Measurements from ENCODE around the gene PTGES3L. TPM values are rescaled to one million over a fixed set of nuclear protein-coding genes. Genes with fewer than 3 reads are reported as not detected.
"Not testable (repeated sequence)": the region's sequence is repeated elsewhere in the genome, so short reads cannot be mapped to it uniquely, and the experiment has no call there.

PTGES3L gene
- total and polyA plus RNA-seq, 4 donors, result 2.5 to 6.6 (median 4.4) TPM

DNA sequence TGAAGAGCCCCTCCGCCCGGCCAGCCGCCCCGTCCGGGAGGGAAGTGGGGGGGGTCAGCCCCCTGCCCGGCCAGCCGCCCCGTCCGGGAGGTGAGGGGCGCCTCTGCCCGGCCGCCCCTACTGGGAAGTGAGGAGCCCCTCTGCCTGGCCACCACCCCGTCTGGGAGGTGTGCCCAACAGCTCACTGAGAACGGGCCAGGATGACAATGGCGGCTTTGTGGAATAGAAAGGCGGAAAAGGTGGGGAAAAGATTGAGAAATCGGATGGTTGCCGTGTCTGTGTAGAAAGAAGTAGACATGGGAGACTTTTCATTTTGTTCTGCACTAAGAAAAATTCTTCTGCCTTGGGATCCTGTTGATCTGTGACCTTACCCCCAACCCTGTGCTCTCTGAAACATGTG, 6.6 kb downstream of the PTGES3L start:
- DNase-seq; H3K27ac ChIP-seq (ENCODE audit: low read depth in 1 of 2, low read length in 2 of 2); H3K9me3 ChIP-seq (ENCODE audit: control insufficient read depth, low read length); intact Hi-C loops (cut with DNase I); H3K4me1 ChIP-seq (ENCODE audit: control insufficient read depth in 1 of 2, insufficient read depth in 2 of 2, low read length in 2 of 2); ATAC-seq (ENCODE audit: low FRiP score); H3K4me3 ChIP-seq (ENCODE audit: low read length in 2 of 2); H3K36me3 ChIP-seq (ENCODE audit: control insufficient read depth in 1 of 2, insufficient read depth in 2 of 2, low read length in 1 of 2); H3K27me3 ChIP-seq (ENCODE audit: control insufficient read depth in 1 of 2, insufficient read depth in 2 of 2, low read length in 1 of 2): not testable (repeated sequence)
- 78 to 85% methylated on average over 8 to 15 of the region's 18 CpGs for WGBS, 2 donors

DNA sequence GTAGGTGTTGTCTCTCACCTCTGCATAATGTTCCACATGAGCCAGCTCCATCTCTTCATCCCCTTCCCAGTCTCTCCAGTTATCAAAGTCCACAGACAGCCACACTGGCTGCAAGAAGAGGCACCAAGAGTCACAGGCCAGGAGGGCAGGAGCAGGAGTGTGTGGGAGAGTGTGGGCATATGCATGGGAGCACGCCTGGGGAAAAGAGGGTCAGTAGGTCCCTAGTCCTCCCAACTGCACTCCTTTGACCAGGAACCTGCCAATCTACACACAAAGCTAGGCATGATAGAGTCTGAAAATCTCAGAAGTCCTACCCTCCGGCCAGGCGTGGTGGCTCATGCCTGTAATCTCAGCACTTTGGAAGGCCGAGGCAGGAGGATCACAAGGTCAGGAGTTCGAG, 8.3 kb downstream of the PTGES3L start:
- intact Hi-C loops (cut with DNase I), result no loop called here
- H3K27ac ChIP-seq (ENCODE audit: low read depth in 1 of 2, low read length in 2 of 2), result no peak overlapping the region
- H3K9me3 ChIP-seq (ENCODE audit: control insufficient read depth, low read length), result no peaks in the 10 kb centered on the region
- DNase-seq, result no peak
- no peaks in the 10 kb centered on the region for H3K36me3 ChIP-seq (ENCODE audit: control insufficient read depth in 1 of 2, insufficient read depth in 2 of 2, low read length in 1 of 2)
- no peaks in the 10 kb centered on the region for H3K4me1 ChIP-seq (ENCODE audit: control insufficient read depth in 1 of 2, insufficient read depth in 2 of 2, low read length in 2 of 2)
- no peak overlapping the region for H3K4me3 ChIP-seq (ENCODE audit: low read length in 2 of 2)
- no peak for ATAC-seq (ENCODE audit: low FRiP score)
- WGBS, 2 donors, result 88 to 91% methylated on average over 5 of the region's 5 CpGs
- no peaks in the 10 kb centered on the region for H3K27me3 ChIP-seq (ENCODE audit: control insufficient read depth in 1 of 2, insufficient read depth in 2 of 2, low read length in 1 of 2)

DNA sequence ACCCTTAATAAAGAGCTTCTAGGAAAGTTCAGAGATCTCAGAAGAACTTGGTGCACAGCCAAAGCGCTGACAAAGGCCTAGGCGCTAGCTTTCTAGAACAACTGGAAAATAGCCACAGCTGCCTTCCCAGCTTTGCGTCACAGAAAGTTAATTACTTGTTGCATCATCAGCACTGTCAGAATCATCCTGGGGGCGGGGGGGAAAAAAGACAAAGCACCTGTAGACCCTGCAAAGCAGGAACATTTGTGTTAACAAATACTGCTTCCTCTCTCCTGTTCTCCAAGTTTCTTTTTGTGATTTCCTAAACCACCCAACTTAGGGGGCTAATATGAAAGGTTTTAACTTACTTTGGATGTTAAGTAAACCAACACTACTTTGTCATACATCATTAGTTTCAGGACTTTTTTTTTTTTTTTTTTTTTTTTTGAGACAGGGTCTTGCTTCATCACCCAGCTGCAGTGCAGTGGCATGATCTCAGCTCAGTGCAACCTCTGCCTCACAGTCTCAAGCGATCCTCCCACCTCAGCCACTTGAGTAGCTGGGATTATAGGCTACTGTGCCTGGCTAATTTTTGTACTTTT, 10.8 kb downstream of the PTGES3L start:
- Histone ChIP-seq H3K9me3 (ENCODE audit: control insufficient read depth, low read length) (no peaks in the 10 kb centered on the region), H3K36me3 (ENCODE audit: control insufficient read depth in 1 of 2, insufficient read depth in 2 of 2, low read length in 1 of 2) (no peaks in the 10 kb centered on the region), H3K4me3 (ENCODE audit: low read length in 2 of 2) (no peak overlapping the region), H3K4me1 (ENCODE audit: control insufficient read depth in 1 of 2, insufficient read depth in 2 of 2, low read length in 2 of 2) (no peaks in the 10 kb centered on the region), H3K27me3 (ENCODE audit: control insufficient read depth in 1 of 2, insufficient read depth in 2 of 2, low read length in 1 of 2) (no peaks in the 10 kb centered on the region), H3K27ac (ENCODE audit: low read depth in 1 of 2, low read length in 2 of 2) (no peak overlapping the region)
- DNase-seq, result no peak
- ATAC-seq (ENCODE audit: low FRiP score), result no peak
- WGBS, 2 donors, result 60 to 63% methylated on average over 5 of the region's 5 CpGs
- intact Hi-C loops (cut with DNase I), result no loop called here

DNA sequence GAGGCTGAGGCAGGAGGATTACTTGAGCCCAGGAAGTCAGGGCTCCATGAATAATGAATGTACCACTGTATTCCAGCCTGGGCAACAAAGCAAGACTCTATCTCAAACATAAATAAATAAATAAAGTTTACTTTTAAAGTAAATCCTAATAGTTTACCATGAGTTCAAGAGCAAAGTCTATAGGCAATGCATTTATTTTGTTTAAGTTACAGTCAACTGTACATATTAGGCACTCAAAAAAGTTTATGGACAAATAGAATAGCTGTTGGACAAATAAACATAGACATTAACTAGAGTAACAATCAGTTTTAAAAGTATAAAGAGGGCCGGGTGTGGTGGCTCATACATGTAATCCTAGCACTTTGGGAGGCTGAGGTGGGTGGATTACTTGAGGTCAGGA, 12.0 kb downstream of the PTGES3L start:
- DNase-seq (no peak), ATAC-seq (ENCODE audit: low FRiP score) (no peak)
- Histone ChIP-seq H3K4me3 (ENCODE audit: low read length in 2 of 2) (no peak overlapping the region), H3K27ac (ENCODE audit: low read depth in 1 of 2, low read length in 2 of 2) (no peak overlapping the region), H3K9me3 (ENCODE audit: control insufficient read depth, low read length) (no peaks in the 10 kb centered on the region), H3K36me3 (ENCODE audit: control insufficient read depth in 1 of 2, insufficient read depth in 2 of 2, low read length in 1 of 2) (no peaks in the 10 kb centered on the region), H3K27me3 (ENCODE audit: control insufficient read depth in 1 of 2, insufficient read depth in 2 of 2, low read length in 1 of 2) (no peaks in the 10 kb centered on the region), H3K4me1 (ENCODE audit: control insufficient read depth in 1 of 2, insufficient read depth in 2 of 2, low read length in 2 of 2) (no peaks in the 10 kb centered on the region)
- 79 to 88% methylated on average over 1 of the region's 1 CpG for WGBS, 2 donors
- intact Hi-C loops (cut with DNase I), result no loop called here

DNA sequence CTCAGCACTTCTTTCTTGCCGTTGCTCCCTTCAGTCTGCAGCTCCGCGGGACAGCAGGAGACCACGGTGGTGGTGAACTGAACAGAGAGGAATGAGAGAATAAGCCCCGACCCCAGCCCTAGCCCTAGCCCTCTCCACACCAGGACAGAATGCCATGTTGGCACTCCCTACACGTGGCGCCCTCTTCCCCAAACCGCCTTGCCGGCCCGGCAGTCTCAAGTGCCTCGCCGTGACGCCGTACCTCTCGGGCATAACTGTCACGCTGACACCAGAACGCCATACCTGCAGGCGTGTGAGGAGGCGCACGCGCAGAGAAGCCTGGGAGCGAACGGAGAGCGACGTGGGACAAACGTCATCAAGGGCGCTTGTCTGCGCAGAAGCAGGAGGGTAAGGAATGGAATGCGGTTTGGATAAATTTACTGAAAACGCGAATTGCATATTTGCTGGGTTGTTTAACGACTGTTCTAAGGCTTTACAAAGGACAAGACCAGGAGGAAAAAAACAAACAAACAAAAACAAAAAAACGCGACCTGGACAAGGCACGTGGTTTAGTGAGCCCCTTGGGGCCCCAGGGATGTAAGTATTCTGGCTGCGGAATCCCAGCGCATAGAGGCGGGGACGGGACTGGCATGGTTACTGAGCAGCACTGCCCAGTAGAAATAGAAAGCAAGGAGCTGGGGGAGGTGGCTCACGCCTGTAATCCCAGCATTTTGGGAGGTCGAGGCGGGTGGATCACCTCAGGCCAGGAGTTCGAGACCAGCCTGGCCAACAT, 15.5 kb downstream of the PTGES3L start, which contains the start of gene AARSD1:
AARSD1 (minus strand) TSS at position 294 of the 772 bp plus-strand sequence; CDS start at position 280, 14 bp downstream.
- H3K27ac ChIP-seq (ENCODE audit: low read depth in 1 of 2, low read length in 2 of 2), result peak within 1 kb of the TSS in 1 of 2 donors; percentile 69
- 0 to 2% methylated on average over 43 of the region's 43 CpGs for WGBS, 2 donors
- intact Hi-C loops (cut with DNase I), result no loop called here
- H3K9me3 ChIP-seq (ENCODE audit: control insufficient read depth, low read length), result no peaks in the 10 kb centered on the region
- ATAC-seq (ENCODE audit: low FRiP score) (peak; percentile 96), DNase-seq (peak; percentile 94 to 96)
- no peaks in the 10 kb centered on the region for H3K27me3 ChIP-seq (ENCODE audit: control insufficient read depth in 1 of 2, insufficient read depth in 2 of 2, low read length in 1 of 2)
- no peaks in the 10 kb centered on the region for H3K4me1 ChIP-seq (ENCODE audit: control insufficient read depth in 1 of 2, insufficient read depth in 2 of 2, low read length in 2 of 2)
- peaks cover under 1 to 5% of the 10 kb centered on the region in 2 donors for H3K36me3 ChIP-seq (ENCODE audit: control insufficient read depth in 1 of 2, insufficient read depth in 2 of 2, low read length in 1 of 2)
- H3K4me3 ChIP-seq (ENCODE audit: low read length in 2 of 2), result peak within 1 kb of the TSS; percentile 13 to 40

DNA sequence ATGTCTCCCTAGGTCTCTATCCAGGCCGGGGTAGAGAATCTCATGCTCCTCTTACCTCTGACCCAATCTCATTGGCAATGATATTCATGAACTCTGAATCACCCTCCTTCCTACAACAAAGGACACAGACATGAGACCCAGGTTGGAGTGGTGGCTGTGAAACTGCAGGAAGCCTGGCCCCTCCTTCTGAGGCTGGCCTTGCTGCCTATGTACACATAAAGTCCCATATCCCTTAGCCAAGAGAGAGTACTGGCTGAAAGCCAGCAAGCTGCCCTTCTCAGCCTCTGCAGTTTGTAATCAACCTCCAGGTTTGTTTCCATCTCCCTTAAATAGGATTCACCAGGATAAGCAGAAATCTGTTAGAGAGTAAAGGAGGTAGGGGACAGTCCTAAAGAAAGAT, 26.2 kb downstream of the PTGES3L start:
- intact Hi-C loops (cut with DNase I), result no loop called here
- ATAC-seq (ENCODE audit: low FRiP score) (no peak), DNase-seq (no peak)
- H3K36me3 ChIP-seq (ENCODE audit: control insufficient read depth in 1 of 2, insufficient read depth in 2 of 2, low read length in 1 of 2), result peaks cover 4 to 29% of the 10 kb centered on the region in 2 donors
- no peaks in the 10 kb centered on the region for H3K4me1 ChIP-seq (ENCODE audit: control insufficient read depth in 1 of 2, insufficient read depth in 2 of 2, low read length in 2 of 2)
- no peaks in the 10 kb centered on the region for H3K27me3 ChIP-seq (ENCODE audit: control insufficient read depth in 1 of 2, insufficient read depth in 2 of 2, low read length in 1 of 2)
- H3K9me3 ChIP-seq (ENCODE audit: control insufficient read depth, low read length), result no peaks in the 10 kb centered on the region
- WGBS, 2 donors, result 93 to 98% methylated on average over 1 of the region's 1 CpG
- no peak overlapping the region for H3K4me3 ChIP-seq (ENCODE audit: low read length in 2 of 2)
- H3K27ac ChIP-seq (ENCODE audit: low read depth in 1 of 2, low read length in 2 of 2), result no peak overlapping the region

DNA sequence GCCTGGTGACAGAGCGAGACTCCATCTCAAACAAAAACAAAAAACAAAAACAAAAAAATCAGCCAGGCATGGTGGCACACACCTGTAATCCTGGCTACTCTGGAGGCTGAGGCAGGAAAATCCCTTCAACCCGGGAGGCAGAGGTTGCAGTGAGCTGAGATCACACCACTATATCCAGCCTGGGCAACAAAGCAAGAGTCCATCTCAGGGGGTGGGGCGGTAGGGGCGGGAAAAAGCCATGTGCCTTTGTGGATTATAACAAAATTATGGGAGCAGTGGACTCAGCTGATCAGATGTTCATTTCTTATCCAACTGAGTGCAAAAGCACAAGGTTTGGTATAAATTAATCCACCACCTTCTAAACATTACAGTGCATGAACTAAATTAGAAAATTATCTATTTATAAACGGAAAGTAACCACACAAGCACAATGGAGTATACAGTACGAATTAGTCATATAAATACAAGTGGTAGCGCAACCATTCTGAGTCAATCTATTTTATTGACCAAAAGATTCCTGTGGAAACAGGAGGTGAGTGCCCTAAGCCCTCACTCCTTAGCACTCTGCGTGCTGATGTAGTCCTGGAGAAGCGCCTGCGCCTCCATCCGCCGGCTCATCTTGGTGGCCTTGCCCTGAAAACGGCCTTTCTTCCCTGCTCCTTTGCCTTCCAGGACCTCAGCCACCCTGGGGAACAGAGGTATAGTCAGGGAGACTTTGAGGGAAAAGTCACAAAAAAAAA, 29.7 kb downstream of the PTGES3L start:
- H3K9me3 ChIP-seq (ENCODE audit: control insufficient read depth, low read length), result no peaks in the 10 kb centered on the region
- DNase-seq (no peak), ATAC-seq (ENCODE audit: low FRiP score) (no peak)
- H3K36me3 ChIP-seq (ENCODE audit: control insufficient read depth in 1 of 2, insufficient read depth in 2 of 2, low read length in 1 of 2), result peaks cover 4 to 14% of the 10 kb centered on the region in 2 donors
- no peak overlapping the region for H3K27ac ChIP-seq (ENCODE audit: low read depth in 1 of 2, low read length in 2 of 2)
- intact Hi-C loops (cut with DNase I), result no loop called here
- H3K4me3 ChIP-seq (ENCODE audit: low read length in 2 of 2), result no peak overlapping the region
- WGBS, 2 donors, result 93 to 97% methylated on average over 13 of the region's 13 CpGs
- peaks cover 0 to 3% of the 10 kb centered on the region in 2 donors for H3K4me1 ChIP-seq (ENCODE audit: control insufficient read depth in 1 of 2, insufficient read depth in 2 of 2, low read length in 2 of 2)
- no peaks in the 10 kb centered on the region for H3K27me3 ChIP-seq (ENCODE audit: control insufficient read depth in 1 of 2, insufficient read depth in 2 of 2, low read length in 1 of 2)

DNA sequence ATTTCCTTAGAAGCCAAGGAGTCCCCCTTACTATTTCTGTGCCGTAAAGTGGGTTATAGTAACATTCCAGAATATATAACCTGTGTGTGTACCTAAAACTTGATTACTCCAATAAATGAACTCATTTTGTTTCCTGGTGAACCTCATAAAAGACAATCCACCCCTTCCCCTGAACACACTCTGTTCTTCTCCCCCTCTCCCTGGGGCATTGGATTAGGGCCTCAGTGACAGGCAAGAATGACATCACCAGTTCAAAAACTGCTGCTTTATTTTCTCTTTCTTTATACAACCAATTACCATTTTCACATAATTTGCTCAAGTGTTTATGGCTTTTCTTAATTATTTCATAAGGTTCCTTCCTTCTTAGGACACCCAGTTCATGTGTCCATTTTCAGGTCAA, 33.1 kb downstream of the PTGES3L start:
- intact Hi-C loops (cut with DNase I), result no loop called here
- no peak for ATAC-seq (ENCODE audit: low FRiP score)
- no peaks in the 10 kb centered on the region for H3K27me3 ChIP-seq (ENCODE audit: control insufficient read depth in 1 of 2, insufficient read depth in 2 of 2, low read length in 1 of 2)
- H3K36me3 ChIP-seq (ENCODE audit: control insufficient read depth in 1 of 2, insufficient read depth in 2 of 2, low read length in 1 of 2), result peaks cover 0 to 8% of the 10 kb centered on the region in 2 donors
- H3K27ac ChIP-seq (ENCODE audit: low read depth in 1 of 2, low read length in 2 of 2), result peak overlapping the region; percentile 67 to 77
- 44 to 45% methylated on average over 1 of the region's 1 CpG for WGBS, 2 donors
- peaks cover 3% of the 10 kb centered on the region in 2 donors for H3K4me1 ChIP-seq (ENCODE audit: control insufficient read depth in 1 of 2, insufficient read depth in 2 of 2, low read length in 2 of 2)
- no peak for DNase-seq
- H3K4me3 ChIP-seq (ENCODE audit: low read length in 2 of 2), result no peak overlapping the region
- H3K9me3 ChIP-seq (ENCODE audit: control insufficient read depth, low read length), result no peaks in the 10 kb centered on the region
